B cell (primary cell): ENCODE data around the gene CDK19. TPM values are rescaled to one million over a fixed set of nuclear protein-coding genes. Genes with fewer than 3 reads are reported as not detected.

Experiments used
- ATAC-seq: fragments of 200-7000 bp; cut with Tn5 transposase; one replicate; pipeline ENCODE4 v1.10.0; 2021; ENCODE audit warnings: low read depth, mild to moderate bottlenecking, moderate number of reproducible peaks, moderate library complexity
- CTCF ChIA-PET: fragments of 350-600 bp; sonication (Branson Sonifier 250); formaldehyde crosslinking; loops from one replicate; lab custom pipeline; 2021; ENCODE audit warnings: antibody characterized with exemption, inconsistent platforms; lab: Charles Lee
- POLR2A ChIA-PET: fragments of 350-600 bp; sonication (Branson Sonifier 250); formaldehyde crosslinking; loops from one replicate; lab custom pipeline; 2021; ENCODE audit warnings: antibody characterized with exemption; lab: Charles Lee
- DNase-seq: peaks from one replicate; pipeline ENCODE4 v3.0.0; 2013
- H2AFZ ChIP-seq: 2 replicates; pipeline ENCODE4 v1.6.1; 2012; ENCODE audit warnings: mild to moderate bottlenecking, low read depth, low read length; ENCODE audit not compliant: insufficient read depth, poor library complexity, severe bottlenecking
- H3K27ac ChIP-seq, 2 donors: 1 replicate in 1 of 2; 2 replicates in 1 of 2; pipeline ENCODE4 v1.5.1; 2012 to 2013; ENCODE audit warnings: low read length in 2 of 2, mild to moderate bottlenecking in 2 of 2, moderate library complexity in 1 of 2
- H3K27me3 ChIP-seq, 4 experiments: fragments of 200-600 bp in 1 of 4; sonication (generic) in 1 of 4; replicated peaks in 1 of 4; 1 replicate in 2 of 4; 2 replicates in 2 of 4; pipeline versions ENCODE4 v1.6.1 to v1.7.0; 2013 to 2016; ENCODE audit warnings: low read length in 3 of 4, mild to moderate bottlenecking in 2 of 4, mixed read lengths in 1 of 4, moderate library complexity in 1 of 4; ENCODE audit not compliant: insufficient read depth in 4 of 4, control insufficient read depth in 3 of 4; ENCODE audit errors: control extremely low read depth in 1 of 4
- H3K36me3 ChIP-seq, 2 experiments: replicated peaks in 1 of 2; 1 replicate in 1 of 2; 2 replicates in 1 of 2; pipeline versions ENCODE4 v1.6.1 to v1.7.1; 2013; ENCODE audit warnings: low read length in 1 of 2; ENCODE audit not compliant: insufficient read depth in 2 of 2, control insufficient read depth in 1 of 2; ENCODE audit errors: control extremely low read depth in 1 of 2, extremely low read depth in 1 of 2
- H3K4me1 ChIP-seq, 2 donors: fragments of 200-600 bp in 1 of 2; sonication (generic) in 1 of 2; 1 replicate in 1 of 2; 2 replicates in 1 of 2; pipeline versions ENCODE4 v1.5.1 to v1.6.1; 2013 to 2017; ENCODE audit warnings: low read length in 2 of 2; ENCODE audit not compliant: control insufficient read depth in 2 of 2, insufficient read depth in 2 of 2
- H3K4me2 ChIP-seq: replicated peaks from 2 replicates; pipeline ENCODE3; 2012; ENCODE audit warnings: mild to moderate bottlenecking, low read depth, low read length; ENCODE audit not compliant: poor library complexity, severe bottlenecking
- H3K4me3 ChIP-seq, 5 experiments: fragments of 200-600 bp in 1 of 5; sonication (generic) in 1 of 5; 1 replicate in 3 of 5; 2 replicates in 2 of 5; pipeline versions ENCODE4 v1.5.1 to v1.7.0; 2011 to 2016; ENCODE audit warnings: low read length in 4 of 5, mild to moderate bottlenecking in 4 of 5, low read depth in 2 of 5, control low read depth in 1 of 5, moderate library complexity in 1 of 5; ENCODE audit not compliant: insufficient read depth in 1 of 5; ENCODE audit errors: control extremely low read depth in 1 of 5, extremely low read depth in 1 of 5
- H3K79me2 ChIP-seq: fragments of 200-600 bp; sonication (generic); one replicate; pipeline ENCODE4 v1.6.0; 2016; ENCODE audit warnings: low read length; ENCODE audit not compliant: control insufficient read depth, insufficient read depth
- H3K9ac ChIP-seq: fragments of 200-600 bp; sonication (generic); 2 replicates; pipeline ENCODE4 v1.6.1; 2017; ENCODE audit warnings: mild to moderate bottlenecking, low read length, moderate library complexity
- H3K9me3 ChIP-seq, 3 donors: one replicate each; pipeline versions ENCODE4 v1.6.1 to v1.7.1; 2013; ENCODE audit warnings: low read length in 2 of 3; ENCODE audit not compliant: control insufficient read depth in 2 of 3, insufficient read depth in 1 of 3; ENCODE audit errors: control extremely low read depth in 1 of 3
- H4K20me1 ChIP-seq: 2 replicates; pipeline ENCODE4 v1.6.0; 2012; ENCODE audit warnings: mild to moderate bottlenecking, low read length; ENCODE audit not compliant: insufficient read depth, control insufficient read depth, poor library complexity, severe bottlenecking
- H3K27ac Mint-ChIP-seq: one replicate; pipeline ENCODE4 v1.8.0; 2021; ENCODE audit warnings: mixed read lengths
- H3K27me3 Mint-ChIP-seq: one replicate; pipeline ENCODE4 v1.8.0; 2021; ENCODE audit warnings: mixed read lengths
- H3K4me1 Mint-ChIP-seq: one replicate; pipeline ENCODE4 v1.8.0; 2021; ENCODE audit warnings: mixed read lengths
- H3K4me3 Mint-ChIP-seq: one replicate; pipeline ENCODE4 v1.8.0; 2021; ENCODE audit warnings: mixed read lengths
- H3K9me3 Mint-ChIP-seq: one replicate; pipeline ENCODE4 v1.8.0; 2022; ENCODE audit warnings: mixed read lengths; ENCODE audit not compliant: insufficient read depth
- EZH2 ChIP-seq: IDR thresholded peaks from 2 replicates; pipeline ENCODE4 v1.6.1; 2012; ENCODE audit warnings: borderline replicate concordance, low read depth, mild to moderate bottlenecking, moderate library complexity, low read length; ENCODE audit not compliant: insufficient read depth, poor library complexity, severe bottlenecking
- WGBS: methylation state at CpG from one replicate; pipeline ENCODE4 v1.1.5; 2013; ENCODE audit warnings: missing lambda C conversion rate; ENCODE audit not compliant: insufficient coverage; 5-methylcytosine and 5-hydroxymethylcytosine counted together
- intact Hi-C: fragments of 100-400 bp; cut with micrococcal nuclease; formaldehyde crosslinking; loops from one replicate; pipeline ENCODE4 v1.10.0; 2022
- polyA plus RNA-seq: library from polyadenylated mRNA; depleted of rRNA; stranded (reverse); fragments of >200 nt; gene quantifications from 2 replicates; pipeline ENCODE4 v1.2.3, GENCODE V29; 2012
- total RNA-seq, 2 donors: library from RNA; stranded (reverse); fragments of 120-200 nt in 1 of 2; gene quantifications; 1 replicate in 1 of 2; 2 replicates in 1 of 2; pipeline versions ENCODE4 v1.2.3 to v1.2.4, GENCODE V29; 2013 to 2022
- TF ChIP-seq, protein P1 (sequence below): fragments of 200-600 bp; IDR thresholded peaks from one replicate; pipeline ENCODE4 v1.8.0; 2022; ENCODE audit warnings: antibody characterized with exemption, mild to moderate bottlenecking

Gene CDK19
- total and polyA plus RNA-seq, 2 donors (not counting 1 experiment from before 2014, with no cell fraction given) = 8.7 to 44.8 TPM

DNA sequence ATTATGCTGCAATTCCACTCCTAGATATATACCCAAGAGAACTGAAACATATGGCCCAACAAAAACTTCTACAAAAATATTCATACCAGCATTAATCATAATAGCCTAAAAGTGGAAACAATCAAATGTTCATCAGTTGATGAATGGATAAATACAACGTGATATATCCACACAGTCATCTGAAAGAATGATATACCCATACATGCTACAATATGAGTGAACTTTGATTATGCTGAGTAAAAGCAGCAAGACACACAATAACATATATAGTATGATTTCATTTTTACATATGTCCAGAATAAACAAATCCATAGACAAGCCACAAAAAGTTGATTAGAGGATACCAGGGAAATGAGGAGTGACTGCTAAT, 30.7 kb downstream of the CDK19 start:
- POLR2A ChIA-PET = no interaction called here
- CTCF ChIA-PET = interaction anchor here (0.7 kb wide), 1 partner anchor 745 kb away, joined by 3 read pairs; no protein-coding TSS in a partner anchor
- Histone ChIP-seq H3K9ac (no peak overlapping the region), H3K9me3 (peaks cover 0 to 12% (median 9%) of the 10 kb centered on the region in 3 donors), H2AFZ (no peak overlapping the region), H3K4me1 (peaks cover 12 to 18% of the 10 kb centered on the region in 2 donors), H3K27me3 (no peaks in the 10 kb centered on the region), H4K20me1 (peaks cover 10% of the 10 kb centered on the region), H3K4me3 (no peak overlapping the region), H3K36me3 (no peaks in the 10 kb centered on the region), H3K79me2 (peaks cover 45% of the 10 kb centered on the region), H3K27ac (peak overlapping the region in 1 of 2 donors; percentile 48), H3K4me2 (no peak overlapping the region)
- H3K27ac Mint-ChIP-seq = peak overlapping the region; percentile 5
- WGBS = no CpG with 5 or more reads among the region's 1 CpG
- no peaks in the 10 kb centered on the region for H3K9me3 Mint-ChIP-seq
- no peak for ATAC-seq
- H3K4me1 Mint-ChIP-seq = peaks cover 37% of the 10 kb centered on the region
- H3K27me3 Mint-ChIP-seq = no peaks in the 10 kb centered on the region
- no peak overlapping the region for H3K4me3 Mint-ChIP-seq
- no peak for TF ChIP-seq EZH2
- TF ChIP-seq, protein P1, sequence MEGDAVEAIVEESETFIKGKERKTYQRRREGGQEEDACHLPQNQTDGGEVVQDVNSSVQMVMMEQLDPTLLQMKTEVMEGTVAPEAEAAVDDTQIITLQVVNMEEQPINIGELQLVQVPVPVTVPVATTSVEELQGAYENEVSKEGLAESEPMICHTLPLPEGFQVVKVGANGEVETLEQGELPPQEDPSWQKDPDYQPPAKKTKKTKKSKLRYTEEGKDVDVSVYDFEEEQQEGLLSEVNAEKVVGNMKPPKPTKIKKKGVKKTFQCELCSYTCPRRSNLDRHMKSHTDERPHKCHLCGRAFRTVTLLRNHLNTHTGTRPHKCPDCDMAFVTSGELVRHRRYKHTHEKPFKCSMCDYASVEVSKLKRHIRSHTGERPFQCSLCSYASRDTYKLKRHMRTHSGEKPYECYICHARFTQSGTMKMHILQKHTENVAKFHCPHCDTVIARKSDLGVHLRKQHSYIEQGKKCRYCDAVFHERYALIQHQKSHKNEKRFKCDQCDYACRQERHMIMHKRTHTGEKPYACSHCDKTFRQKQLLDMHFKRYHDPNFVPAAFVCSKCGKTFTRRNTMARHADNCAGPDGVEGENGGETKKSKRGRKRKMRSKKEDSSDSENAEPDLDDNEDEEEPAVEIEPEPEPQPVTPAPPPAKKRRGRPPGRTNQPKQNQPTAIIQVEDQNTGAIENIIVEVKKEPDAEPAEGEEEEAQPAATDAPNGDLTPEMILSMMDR = no peak
- intact Hi-C loops = no loop called here
- no peak for DNase-seq

DNA sequence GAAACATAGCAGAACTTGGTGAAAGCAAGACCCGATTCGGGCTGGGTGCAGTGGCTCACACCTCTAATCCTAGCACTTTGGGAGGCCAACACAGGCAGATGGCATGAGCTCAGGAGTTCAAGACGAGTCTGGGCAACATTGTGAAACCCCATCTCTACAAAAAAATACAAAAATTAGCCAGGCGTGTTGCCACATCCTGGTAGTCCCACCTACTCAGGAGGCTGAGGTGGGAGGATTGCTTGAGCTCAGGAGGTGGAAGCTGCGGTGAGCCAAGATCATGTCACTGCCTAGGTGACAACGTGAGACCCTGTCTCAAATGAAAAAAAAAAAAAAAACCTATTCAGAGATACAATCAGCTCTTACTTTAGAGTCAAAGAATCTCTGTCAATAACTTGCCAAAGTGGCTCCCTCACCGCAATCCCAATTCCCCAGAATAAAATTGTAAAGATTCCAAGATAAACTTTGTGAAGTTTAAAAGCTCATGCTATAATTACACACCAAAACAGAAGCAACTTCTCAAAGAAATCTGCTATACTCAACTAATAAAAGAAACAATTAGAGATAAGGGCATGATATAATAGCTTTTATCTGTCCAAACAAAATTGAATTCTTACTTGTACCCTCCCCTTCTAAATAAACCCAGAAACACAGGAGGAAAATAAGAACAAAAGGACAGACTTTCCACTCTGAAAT, 33.6 kb downstream of the CDK19 start:
- Histone ChIP-seq H3K9me3 (peaks cover 0 to 5% (median 0%) of the 10 kb centered on the region in 3 donors), H3K4me2 (no peak overlapping the region), H3K4me3 (no peak overlapping the region), H2AFZ (no peak overlapping the region), H3K4me1 (peaks cover 12 to 18% of the 10 kb centered on the region in 2 donors), H3K9ac (no peak overlapping the region), H3K79me2 (peaks cover 58% of the 10 kb centered on the region), H3K27ac (no peak overlapping the region), H3K36me3 (no peaks in the 10 kb centered on the region), H4K20me1 (peaks cover 10% of the 10 kb centered on the region), H3K27me3 (no peaks in the 10 kb centered on the region)
- CTCF ChIA-PET = no interaction called here
- DNase-seq = no peak
- Mint-ChIP-seq H3K9me3 (no peaks in the 10 kb centered on the region), H3K4me3 (no peak overlapping the region), H3K27me3 (no peaks in the 10 kb centered on the region), H3K27ac (no peak overlapping the region), H3K4me1 (peaks cover 37% of the 10 kb centered on the region)
- intact Hi-C loops = no loop called here
- TF ChIP-seq, protein P1 = no peak
- TF ChIP-seq EZH2 = no peak
- POLR2A ChIA-PET = interaction anchor here (0.7 kb wide), 1 partner anchor 133 kb away, joined by 6 read pairs; no protein-coding TSS in a partner anchor
- no peak for ATAC-seq
- WGBS = 88% methylated on average over 2 of the region's 7 CpGs
